ENCODE measurements around the gene USP12.
"Not testable (repeated sequence)": the region's sequence is repeated elsewhere in the genome, so short reads cannot be mapped to it uniquely, and the experiment has no call there.

Gene USP12, protein sequence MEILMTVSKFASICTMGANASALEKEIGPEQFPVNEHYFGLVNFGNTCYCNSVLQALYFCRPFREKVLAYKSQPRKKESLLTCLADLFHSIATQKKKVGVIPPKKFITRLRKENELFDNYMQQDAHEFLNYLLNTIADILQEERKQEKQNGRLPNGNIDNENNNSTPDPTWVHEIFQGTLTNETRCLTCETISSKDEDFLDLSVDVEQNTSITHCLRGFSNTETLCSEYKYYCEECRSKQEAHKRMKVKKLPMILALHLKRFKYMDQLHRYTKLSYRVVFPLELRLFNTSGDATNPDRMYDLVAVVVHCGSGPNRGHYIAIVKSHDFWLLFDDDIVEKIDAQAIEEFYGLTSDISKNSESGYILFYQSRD

DNA sequence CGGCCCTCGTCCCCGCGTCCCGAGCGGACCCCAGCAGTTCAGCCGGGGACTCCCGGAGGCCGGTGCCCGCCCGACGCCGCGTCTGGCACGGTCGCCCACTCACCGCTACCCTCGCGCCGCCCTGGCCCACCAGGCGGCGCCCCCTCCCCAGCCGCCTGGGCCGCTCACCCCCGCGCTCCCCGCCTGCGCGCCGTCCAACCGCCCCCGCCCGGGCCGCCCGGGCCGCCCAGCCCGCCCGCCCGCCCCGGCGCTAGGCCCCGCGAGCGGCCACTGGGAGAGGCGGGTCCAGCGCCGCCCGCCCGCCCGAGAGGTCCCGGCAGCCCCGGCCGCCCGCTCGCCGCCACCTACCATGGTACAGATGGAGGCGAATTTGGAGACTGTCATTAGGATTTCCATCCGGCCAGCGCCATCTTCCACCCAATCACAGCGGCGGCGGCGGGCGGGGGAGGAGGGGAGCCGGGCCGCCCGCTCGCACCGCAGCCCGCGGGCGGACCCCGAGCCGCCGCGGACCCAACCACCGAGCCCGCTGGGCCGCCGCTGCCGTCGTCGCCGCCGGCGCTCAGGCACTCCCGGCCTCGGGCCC, at the start of gene USP12:
TSS of gene USP12 (minus strand) at position 568 of the 583 bp plus-strand sequence. CDS start at position 396, 172 bp downstream.
- no peak for DNase-seq (ENCODE audit: low read depth, low spot score)

DNA sequence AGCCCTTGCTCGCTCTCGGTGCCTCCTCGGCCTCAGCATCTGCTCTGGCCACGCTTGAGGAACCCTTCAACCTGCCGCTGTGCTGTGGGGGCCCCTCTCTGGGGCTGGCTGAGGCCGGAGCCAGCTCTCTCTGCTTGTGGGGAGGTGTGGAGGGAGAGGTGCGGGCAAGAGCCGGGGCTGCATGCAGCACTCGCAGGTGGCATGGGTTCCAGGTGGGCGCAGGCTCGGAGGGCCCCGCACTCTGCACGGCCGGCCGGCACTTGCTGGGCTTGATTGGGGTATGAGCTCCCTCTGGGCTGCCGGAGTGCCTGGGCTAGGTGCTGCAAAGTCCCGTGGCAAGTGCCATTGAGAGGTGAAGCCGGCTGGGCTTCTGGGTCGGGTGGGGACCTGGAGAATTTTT, 48.0 kb upstream of the USP12 start:
- DNase-seq (ENCODE audit: low read depth, low spot score), result no peak

DNA sequence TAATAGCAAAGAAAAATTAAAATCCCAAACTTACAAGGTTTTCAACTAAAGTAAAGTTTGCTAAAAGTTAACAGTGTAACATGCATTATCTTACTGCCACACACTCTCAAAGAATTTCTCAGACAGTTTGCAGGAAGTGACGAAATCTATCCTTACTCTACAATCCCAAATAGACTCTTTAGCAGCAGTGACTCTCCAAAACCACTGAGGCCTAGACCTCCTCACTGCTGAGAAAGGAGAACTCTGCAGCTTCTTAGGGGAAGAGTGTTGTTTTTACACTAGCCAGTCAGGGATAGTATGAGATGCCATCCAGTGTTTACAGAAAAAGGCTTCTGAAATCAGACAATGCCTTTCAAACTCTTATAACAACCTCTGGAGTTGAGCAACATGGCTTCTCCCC, 47.2 kb upstream of the USP12 start:
- DNase-seq (ENCODE audit: low read depth, low spot score), result not testable (repeated sequence)

DNA sequence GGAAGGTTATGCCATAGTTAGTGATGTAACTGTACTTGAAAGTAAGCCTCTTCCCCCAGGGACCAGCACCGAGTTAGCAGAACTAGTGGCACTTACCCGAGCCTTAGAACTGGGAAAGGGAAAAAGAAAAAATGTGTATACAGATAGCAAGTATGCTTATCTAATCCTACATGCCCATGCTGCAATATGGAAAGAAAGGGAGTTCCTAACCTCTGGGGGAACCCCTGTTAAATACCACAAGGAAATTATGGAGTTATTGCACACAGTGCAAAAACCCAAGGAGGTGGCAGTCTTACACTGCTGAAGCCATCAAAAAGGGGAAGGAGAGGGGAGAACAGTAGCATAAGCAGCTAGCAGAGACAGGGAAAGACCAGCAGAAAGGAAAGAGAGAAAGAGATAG, 46.2 kb upstream of the USP12 start:
- DNase-seq (ENCODE audit: low read depth, low spot score), result not testable (repeated sequence)

DNA sequence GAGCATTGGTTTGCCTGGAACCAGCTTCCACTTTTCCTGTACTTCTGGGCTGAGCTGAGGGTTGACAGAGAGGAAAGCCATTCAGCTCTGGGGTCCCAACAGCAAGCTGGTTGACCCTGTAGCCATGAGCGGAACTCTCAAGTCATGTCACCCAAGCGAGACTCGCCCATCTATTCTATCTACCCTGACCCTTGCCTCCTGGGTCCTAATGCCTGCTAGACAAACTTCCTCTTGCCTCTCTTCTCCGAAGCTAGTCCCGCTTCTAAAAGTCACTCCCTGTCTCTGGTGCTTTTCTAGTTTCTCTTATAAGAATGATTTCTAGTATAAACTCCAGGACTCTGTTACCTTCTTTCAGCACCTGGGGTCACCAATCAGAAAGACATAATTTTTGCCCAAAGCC, 41.8 kb upstream of the USP12 start:
- DNase-seq (ENCODE audit: low read depth, low spot score), result not testable (repeated sequence)

DNA sequence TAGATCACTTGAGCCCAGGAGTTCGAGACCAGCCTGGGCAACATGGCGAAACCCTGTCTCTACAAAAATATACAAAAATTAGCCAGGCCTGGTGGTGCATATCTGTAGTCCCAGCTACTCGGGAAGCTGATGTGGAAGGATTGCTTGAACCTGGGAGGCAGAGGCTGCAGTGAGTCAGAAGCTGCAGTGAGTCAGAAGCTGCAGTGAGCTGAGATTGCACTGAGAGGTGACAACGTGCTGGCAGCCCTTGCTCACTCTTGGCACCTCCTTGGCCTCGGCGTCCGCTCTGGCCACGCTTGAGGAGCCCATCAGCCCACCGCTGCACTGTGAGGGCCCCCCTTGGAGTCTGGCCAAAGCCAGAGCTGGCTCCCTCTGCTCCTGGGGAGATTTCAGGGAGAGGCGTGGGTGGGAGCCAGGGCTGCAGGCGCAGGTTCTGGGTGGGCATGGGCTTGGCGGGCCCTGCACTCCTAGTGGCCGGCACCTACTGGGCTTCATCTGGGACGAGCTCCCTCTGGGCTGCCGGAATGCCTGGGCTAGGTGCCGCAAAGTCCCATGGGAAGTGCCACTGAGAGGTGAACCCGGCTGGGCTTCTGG, 40.3 kb upstream of the USP12 start:
- no peak for DNase-seq (ENCODE audit: low read depth, low spot score)

DNA sequence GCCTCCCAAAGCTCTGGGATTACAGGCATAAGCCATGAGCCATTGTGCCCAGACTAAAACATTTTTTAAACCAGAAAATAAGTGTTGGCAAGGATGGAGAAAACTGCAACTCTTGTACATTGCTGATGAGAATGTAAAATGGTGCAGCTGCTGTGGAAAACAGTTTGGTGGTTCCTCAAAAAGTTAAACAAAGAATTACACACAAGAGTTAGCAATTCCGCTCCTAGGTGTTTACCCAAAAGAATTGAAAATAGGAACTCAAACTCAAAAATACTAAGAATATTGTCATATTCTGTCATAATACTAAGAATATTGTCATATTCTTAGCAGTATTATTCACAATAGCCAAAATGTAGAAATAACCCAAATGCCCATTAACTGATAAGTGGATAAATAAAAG, 39.7 kb upstream of the USP12 start:
- no peak for DNase-seq (ENCODE audit: low read depth, low spot score)

DNA sequence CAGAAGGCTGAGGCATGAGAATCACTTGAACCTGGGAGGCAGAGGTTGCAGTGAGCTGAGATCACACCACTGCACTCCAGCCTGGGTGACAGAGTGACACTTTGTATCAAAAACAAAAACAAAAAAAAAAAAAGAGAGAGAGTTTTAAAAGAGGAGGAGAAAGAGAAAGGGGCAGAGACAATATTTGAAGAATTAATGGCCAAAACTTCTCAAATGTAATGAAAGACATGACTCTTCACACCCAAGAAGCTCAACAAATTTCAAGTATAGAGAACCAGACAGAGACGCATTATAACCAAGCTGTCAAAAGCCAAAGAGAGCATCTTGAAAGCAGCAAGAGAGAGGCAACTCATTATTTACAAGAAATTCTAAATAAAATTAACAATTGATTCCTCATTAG, 36.9 kb upstream of the USP12 start:
- no peak for DNase-seq (ENCODE audit: low read depth, low spot score)

DNA sequence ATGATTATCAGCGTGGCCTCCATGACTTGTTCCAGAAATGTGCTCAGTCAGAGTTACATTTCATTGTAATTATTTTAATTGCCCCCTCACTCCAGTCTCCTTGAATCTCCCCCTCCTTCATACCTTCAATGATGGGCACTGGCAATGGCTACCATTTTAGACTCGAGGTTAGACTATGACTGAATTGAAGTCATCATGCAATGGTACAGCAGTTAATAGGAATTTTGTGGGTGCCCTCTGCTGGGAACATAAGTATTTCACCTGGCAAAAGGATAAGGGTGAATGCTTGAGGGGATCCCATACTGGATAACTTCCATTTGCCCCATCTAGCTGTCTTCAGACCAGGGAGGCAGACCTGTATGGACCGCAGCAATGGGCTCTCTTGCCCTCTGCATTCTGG, 32.2 kb upstream of the USP12 start:
- no peak for DNase-seq (ENCODE audit: low read depth, low spot score)

DNA sequence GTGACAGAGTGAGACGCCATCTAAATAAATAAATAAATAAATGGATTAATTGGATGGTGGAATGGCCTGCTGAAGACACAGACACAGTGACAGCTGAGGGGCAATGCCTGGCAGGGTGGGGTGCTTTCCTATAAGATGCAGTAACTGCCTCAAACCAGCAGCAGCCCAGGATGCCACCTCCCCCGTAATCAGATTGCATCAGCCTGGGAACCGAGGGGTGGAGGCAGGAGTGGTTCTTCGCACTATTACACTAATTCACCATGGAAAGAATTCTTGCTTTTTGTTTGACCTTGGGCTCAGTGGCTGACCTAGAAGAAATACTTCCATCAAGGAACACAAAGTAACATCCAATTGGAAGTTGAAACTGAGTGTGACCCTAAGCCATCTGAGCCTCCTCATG, 31.6 kb upstream of the USP12 start:
- no peak for DNase-seq (ENCODE audit: low read depth, low spot score)

DNA sequence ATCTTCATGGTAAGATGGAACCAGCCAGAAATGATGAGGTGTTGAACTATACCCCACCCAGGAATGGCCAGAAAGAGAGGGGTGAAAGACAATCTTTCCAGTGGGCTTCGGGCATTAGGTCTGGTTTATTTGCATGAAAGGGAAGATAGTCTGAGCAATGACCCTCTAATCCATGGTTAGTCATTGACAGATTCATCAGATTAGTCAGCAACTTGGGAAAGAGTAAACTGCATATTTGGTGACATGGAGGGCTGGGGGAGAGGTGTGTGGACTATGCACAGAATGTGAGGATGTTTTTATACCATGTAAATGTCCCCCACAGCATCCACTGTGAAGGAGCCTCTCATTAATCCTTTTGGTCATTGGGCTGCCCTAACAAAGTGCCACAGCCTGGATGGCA, 30.1 kb upstream of the USP12 start:
- DNase-seq (ENCODE audit: low read depth, low spot score), result no peak

DNA sequence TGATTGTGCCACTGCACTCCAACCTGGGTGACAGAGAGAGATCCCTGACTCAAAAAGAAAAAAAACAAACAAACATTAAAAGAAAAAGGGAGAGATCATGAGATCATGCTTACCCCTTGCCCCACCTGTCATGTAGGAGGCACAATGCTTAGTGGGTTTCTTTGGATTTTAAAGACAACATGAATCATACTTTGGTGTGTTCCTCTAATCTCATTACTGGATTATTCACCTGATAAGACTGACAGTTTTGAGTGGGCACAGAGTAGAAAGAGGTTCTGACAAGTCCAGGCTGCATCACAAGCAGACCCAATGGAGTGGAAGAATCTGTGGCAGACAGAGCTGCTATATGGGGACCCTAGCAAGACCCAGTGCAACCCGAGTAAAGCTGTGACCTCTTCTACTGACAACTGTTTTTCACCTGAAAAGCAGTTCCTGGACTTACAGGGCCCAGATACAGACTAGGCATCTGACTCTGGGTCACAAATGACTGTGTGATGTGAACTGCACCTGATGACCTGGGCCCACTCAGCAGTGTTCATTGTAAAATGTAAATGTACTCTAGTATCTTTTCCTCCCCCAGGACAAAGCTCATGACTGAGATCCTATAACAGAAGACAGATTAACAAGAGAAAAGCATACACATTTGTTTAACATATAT, 28.9 kb upstream of the USP12 start:
- no peak for DNase-seq (ENCODE audit: low read depth, low spot score)

DNA sequence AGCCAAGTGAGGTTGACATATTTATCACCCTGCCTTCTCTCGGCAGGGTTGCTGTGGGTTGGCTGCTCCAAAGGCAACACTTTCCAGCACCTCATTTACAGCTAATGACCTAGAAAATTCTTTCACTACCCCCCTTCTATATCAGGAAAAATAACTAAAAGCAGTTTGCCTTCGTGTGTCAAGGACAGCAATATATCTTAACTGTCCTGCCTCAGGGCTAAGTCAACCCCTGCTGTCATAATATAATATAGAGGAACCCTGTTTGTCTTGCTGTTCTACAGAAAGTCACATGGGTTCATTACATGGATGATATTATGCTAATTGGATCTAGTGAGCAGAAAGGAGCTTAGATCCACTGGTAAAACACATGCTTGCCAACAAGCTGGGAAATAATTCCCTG, 28.1 kb upstream of the USP12 start:
- DNase-seq (ENCODE audit: low read depth, low spot score), result no peak

DNA sequence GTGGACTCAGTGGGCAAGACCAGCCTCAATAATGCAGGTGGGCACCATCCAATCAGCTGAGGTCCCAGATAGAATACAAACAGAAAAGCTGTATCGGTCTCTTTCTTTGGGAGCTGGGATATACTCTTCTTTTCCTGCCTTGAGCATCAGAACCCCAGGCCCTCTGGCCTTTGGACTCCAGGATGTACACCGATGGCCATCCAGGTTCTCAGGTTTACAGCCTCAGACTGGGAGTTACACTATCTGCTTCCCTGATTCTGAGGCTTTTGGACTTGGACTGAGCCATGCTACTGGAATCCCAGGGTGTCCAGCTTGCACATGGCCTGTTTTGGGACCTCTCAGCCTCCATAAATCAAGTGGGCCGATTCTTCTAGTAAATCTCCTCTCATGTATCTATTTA, 27.6 kb upstream of the USP12 start:
- no peak for DNase-seq (ENCODE audit: low read depth, low spot score)

DNA sequence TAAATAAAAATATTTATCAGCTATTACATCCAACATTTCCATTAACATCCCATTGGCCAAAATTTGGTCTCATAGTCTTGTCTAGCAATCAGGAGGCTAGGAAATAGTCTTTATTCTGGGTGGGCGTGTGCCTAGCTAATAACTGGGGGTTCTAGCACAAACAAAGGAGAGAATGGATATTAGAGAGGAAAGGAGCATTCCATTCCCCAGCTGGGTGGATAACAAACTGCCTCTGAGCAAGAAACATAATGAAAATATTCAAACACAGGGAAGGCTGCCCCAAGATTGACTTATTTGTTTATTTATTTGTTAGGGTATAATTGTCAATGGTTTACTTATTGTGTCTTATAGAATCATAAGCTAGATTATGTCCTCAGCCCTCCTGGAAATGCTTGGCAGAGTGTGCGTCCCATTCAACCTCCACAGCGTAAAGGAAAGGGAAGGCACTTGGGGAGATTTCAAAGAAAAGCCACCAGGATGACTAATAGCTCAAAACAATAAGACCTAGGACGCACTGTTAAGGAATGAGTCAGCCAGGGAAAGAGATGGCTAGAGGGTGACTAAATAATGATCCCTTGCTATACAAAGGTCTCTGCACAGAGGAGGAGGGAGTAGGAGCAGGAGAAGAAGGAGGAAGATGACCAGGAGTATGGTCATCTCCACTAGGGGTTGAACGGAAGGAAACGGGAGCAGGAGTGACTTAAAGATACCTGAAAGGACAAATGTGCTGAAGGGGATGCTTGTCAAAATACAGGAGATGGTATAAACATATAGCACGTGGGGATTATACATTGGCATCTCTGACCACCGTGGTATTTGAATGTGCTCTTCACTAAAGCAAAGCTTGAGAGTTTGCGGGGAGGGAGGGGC, 23.5 kb upstream of the USP12 start:
- DNase-seq (ENCODE audit: low read depth, low spot score), result no peak

DNA sequence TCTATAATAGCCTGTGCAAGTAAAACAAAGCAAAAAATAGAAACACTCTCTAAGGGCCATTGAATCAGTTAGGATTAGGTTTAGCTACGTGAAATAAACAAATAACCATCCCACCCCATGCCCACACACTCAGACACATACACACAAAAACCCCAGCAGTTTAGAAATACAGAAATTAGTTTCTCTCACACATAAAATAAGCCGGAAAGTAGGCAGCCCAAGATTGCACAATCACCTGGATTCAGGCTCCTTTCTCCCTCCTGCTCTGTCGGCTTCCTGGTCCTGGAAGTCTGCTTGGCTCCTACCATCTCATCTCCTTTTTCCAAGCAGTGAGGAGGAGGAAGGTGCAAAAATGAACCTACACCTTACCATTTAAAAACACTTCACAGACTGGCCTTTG, 22.6 kb upstream of the USP12 start:
- DNase-seq (ENCODE audit: low read depth, low spot score), result no peak

DNA sequence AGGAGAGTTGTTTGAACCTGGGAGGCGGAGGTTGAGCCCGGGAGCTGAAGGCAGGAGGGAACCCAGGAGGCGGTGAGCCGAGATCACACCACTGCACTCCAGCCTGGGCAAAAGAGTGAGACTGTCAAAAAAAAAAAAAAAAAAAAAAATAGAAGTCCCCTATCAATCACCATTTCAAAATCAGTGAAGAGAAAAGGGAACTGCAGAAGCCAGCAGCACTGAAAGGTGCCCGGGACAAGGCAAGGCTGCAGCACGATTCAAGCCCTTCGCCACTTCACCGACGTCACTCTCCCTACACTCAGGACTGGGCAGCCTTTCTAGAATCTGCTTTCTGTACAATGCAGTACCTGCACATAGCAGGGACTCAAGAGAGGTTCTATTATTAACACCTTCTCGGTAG, 21.9 kb upstream of the USP12 start:
- no peak for DNase-seq (ENCODE audit: low read depth, low spot score)

DNA sequence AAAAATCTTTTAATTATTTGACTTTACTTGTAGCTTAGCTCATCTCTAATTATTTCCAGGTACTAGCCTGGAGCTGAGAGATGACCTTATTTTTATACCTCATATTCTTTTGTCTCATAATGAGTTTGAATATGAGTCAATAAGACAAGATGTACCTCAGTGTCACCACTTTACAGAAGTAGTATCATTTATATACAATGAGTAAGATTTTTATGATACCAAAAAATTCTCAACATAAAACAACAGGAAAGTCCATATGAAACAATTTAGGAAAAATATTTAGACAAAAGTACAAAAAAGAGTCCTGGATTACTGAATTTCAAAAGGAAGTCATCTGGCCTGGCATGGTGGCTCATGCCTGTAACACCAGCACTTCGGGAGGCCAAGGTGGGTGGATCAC, 21.4 kb upstream of the USP12 start:
- no peak for DNase-seq (ENCODE audit: low read depth, low spot score)

DNA sequence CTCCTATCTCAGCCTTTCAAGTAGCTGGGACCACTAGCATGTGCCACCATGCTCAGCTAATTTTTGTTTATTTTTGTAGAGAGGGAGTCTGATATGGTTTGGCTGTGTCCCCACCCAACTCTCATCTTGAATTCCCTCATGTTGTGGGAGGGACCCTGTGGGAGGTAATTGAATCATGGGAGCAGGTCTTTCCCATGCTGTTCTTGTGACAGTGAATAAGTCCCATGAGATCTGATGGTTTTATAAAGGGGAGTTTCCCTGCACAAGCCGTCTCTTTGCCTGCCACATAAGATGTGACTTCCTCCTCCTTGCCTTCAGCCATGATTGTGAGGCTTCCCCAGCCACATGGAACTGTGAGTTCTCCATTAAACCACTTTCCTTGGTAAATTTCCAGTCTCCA, 20.8 kb upstream of the USP12 start:
- DNase-seq (ENCODE audit: low read depth, low spot score), result not testable (repeated sequence)

DNA sequence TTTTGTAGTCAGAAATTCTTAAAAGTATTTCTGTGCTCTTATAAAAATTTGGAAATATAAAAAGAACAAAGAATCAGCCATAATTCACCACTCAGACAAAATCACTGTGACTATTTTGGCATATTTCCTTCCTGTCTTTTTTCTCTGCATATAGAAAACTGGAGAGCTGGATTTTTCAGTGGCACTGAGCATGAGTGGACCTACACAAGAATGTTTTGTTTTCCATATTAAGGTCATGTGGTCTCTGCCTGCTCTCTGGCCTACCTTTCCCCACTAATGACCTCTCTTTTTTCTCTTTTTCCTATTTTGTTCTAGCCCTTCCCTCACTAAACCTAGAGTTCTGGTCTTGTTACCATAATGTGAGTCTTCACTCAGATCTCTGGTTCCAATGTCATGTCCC, 17.6 kb upstream of the USP12 start:
- no peak for DNase-seq (ENCODE audit: low read depth, low spot score)

DNA sequence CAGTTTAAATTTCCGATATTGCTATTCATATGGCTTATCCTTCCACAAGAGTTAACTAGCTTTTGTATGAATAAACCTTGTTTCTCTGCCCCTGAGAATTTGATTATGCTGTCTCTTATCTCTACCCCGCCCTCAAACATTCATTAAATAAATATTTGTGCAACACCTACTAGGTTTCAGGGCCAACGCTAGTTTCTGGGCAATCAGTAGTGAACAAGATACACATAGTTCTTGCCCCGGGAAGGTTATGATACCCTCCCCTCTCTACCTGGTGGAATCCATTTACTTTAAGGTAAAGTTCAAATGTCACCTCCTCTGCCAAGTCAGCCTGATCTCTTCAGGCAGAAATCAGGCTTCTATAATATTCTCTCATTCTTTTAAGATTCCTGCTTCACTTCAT, 16.6 kb upstream of the USP12 start:
- no peak for DNase-seq (ENCODE audit: low read depth, low spot score)

DNA sequence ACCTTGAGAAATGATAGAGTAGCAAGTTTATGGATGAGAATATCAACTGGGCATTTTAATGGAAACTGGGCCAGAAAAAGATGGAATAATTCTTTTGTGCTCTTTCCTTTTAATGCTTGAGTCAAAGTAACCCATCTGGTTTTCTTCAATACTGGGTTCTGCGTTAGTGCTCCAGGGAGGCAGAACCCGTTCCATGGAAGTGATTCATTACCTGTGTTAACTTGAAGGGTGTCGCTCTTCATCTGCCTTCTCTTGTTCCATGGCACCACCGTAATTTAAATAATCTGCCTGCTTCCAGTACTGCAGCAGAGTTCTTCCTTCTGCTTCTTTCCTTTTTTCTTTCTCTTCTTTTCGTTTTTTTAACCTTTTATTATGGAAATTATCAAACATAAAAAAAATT, 14.7 kb upstream of the USP12 start:
- DNase-seq (ENCODE audit: low read depth, low spot score), result no peak

Data from brain pericyte (primary cell).